Hepatocyte (in vitro differentiated cells): ENCODE results near the gene KIRREL3.

ENCODE experiments used
- CTCF ChIP-seq: fragments of 200-600 bp; sonication (generic); IDR thresholded peaks from 2 replicates; pipeline ENCODE4 v1.5.1; 2016; ENCODE audit warnings: antibody characterized with exemption, mild to moderate bottlenecking; ENCODE audit not compliant: poor library complexity
- EZH2phosphoT487 ChIP-seq: fragments of 200-600 bp; sonication (generic); IDR thresholded peaks from one replicate; pipeline ENCODE4 v1.6.1; 2018; ENCODE audit warnings: antibody characterized with exemption, mild to moderate bottlenecking, low read depth, moderate library complexity; ENCODE audit not compliant: unreplicated experiment, severe bottlenecking

GRCh38 chr11:126748793-126749192, 251.8 kb downstream of the KIRREL3 start:
- TF ChIP-seq CTCF = no peak
- no peak for TF ChIP-seq EZH2phosphoT487
